ENCODE data around the gene TSPO.

DNA sequence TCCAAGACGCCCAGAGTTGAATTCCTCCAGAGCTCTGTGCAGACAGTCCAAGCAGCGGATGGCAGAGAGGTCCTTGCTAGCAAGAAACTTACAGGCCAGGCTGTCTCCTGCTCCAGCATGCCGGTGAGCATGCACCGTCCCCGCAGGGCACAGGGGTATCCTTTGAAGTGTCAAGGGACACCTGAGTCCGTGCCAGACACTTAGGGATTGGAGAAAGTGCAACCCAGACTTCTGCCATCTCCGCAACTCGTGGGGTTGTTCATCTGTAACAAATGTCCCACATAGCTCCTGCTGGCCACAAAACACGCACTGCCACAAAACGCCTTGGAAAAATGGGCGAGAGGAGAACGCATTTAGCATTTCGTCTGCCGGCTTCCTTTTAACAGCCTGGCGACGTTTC is 13.3 kb downstream of the TSPO start:
- TF ChIP-seq POLR2AphosphoS5 (IDR thresholded peaks at IDR 0.05) (no peak), POLR2A (IDR thresholded peaks at IDR 0.05) (no peak), CTCF (IDR thresholded peaks at IDR 0.05) (no peak), EP300 (IDR thresholded peaks at IDR 0.05) (no peak)
